Mesendoderm (in vitro differentiated cells): ENCODE data around the gene PRKX. TPM values are rescaled to one million over a fixed set of nuclear protein-coding genes. Genes with fewer than 3 reads are reported as not detected.

Source experiments
- DNase-seq: peaks from one replicate; pipeline ENCODE4 v3.0.0; 2013
- H2AK5ac ChIP-seq: 2 replicates; pipeline ENCODE4 v1.6.1; 2013; ENCODE audit warnings: low read length, inconsistent platforms
- H2BK120ac ChIP-seq: 2 replicates; pipeline ENCODE4 v1.6.1; 2013; ENCODE audit warnings: low read depth, mild to moderate bottlenecking, low read length, moderate library complexity, mixed read lengths
- H2BK15ac ChIP-seq: replicated peaks from 2 replicates; pipeline ENCODE4 v1.6.1; 2013; ENCODE audit warnings: low read depth, mild to moderate bottlenecking, moderate library complexity
- H2BK5ac ChIP-seq: 2 replicates; pipeline ENCODE4 v1.6.1; 2013; ENCODE audit warnings: low read length, inconsistent platforms
- H3K18ac ChIP-seq: 2 replicates; pipeline ENCODE4 v1.6.1; 2013; ENCODE audit warnings: mild to moderate bottlenecking, low read length, mixed read lengths
- H3K23ac ChIP-seq: one replicate; pipeline ENCODE4 v1.6.1; 2013; ENCODE audit warnings: low read length
- H3K27ac ChIP-seq: 2 replicates; pipeline ENCODE4 v1.5.1; 2013; ENCODE audit warnings: low read depth, mild to moderate bottlenecking, inconsistent platforms, low read length, moderate library complexity
- H3K27me3 ChIP-seq: 2 replicates; pipeline ENCODE4 v1.6.1; 2013; ENCODE audit warnings: low read length, control low read depth, mild to moderate bottlenecking, inconsistent platforms; ENCODE audit not compliant: insufficient read depth, poor library complexity
- H3K36me3 ChIP-seq: 2 replicates; pipeline ENCODE4 v1.6.1; 2013; ENCODE audit warnings: low read length, inconsistent platforms; ENCODE audit not compliant: control insufficient read depth, insufficient read depth
- H3K4ac ChIP-seq: one replicate; pipeline ENCODE4 v1.6.1; 2013; ENCODE audit warnings: low read depth, mild to moderate bottlenecking, low read length, moderate library complexity
- H3K4me1 ChIP-seq: 2 replicates; pipeline ENCODE4 v1.6.1; 2013; ENCODE audit warnings: low read depth, low read length, inconsistent platforms; ENCODE audit not compliant: control insufficient read depth
- H3K4me2 ChIP-seq: 2 replicates; pipeline ENCODE4 v1.6.1; 2013; ENCODE audit warnings: low read length
- H3K4me3 ChIP-seq: 2 replicates; pipeline ENCODE4 v1.5.1; 2013; ENCODE audit warnings: mild to moderate bottlenecking, low read length
- H3K56ac ChIP-seq: one replicate; pipeline ENCODE4 v1.6.1; 2013; ENCODE audit warnings: low read length
- H3K79me1 ChIP-seq: 2 replicates; pipeline ENCODE4 v1.6.1; 2013; ENCODE audit warnings: low read length, inconsistent platforms
- H3K79me2 ChIP-seq: 2 replicates; pipeline ENCODE4 v1.6.1; 2013; ENCODE audit warnings: mild to moderate bottlenecking, low read length; ENCODE audit not compliant: control insufficient read depth, insufficient read depth
- H3K9ac ChIP-seq: 2 replicates; pipeline ENCODE4 v1.6.1; 2013; ENCODE audit warnings: low read length, inconsistent platforms
- H4K5ac ChIP-seq: one replicate; pipeline ENCODE4 v1.6.1; 2013; ENCODE audit warnings: low read length
- H4K8ac ChIP-seq: one replicate; pipeline ENCODE4 v1.6.1; 2013; ENCODE audit warnings: low read depth, mild to moderate bottlenecking, control low read depth, low read length, moderate library complexity
- WGBS: extraction: QIAGEN DNeasy Blood & Tissue Kit; methylation state at CpG from one replicate; pipeline ENCODE4 v1.1.7; 2013; ENCODE audit warnings: low lambda C conversion rate, missing lambda C conversion rate; ENCODE audit not compliant: insufficient coverage; ENCODE audit errors: extremely low coverage; 5-methylcytosine and 5-hydroxymethylcytosine counted together
- polyA plus RNA-seq, 2 experiments: library from polyadenylated mRNA; stranded (reverse); fragments of 200-250 nt; gene quantifications; one replicate each; pipeline ENCODE4 v1.2.3, GENCODE V29; 2013

Gene PRKX
- polyA plus RNA-seq (2013, experiment 1 of 2): 42.5 TPM
- polyA plus RNA-seq (2013, experiment 2 of 2): 40.5 TPM

GRCh38 chrX:3713225-3713936 lies at the start of gene PRKX:
Gene PRKX, minus strand, starts transcription at chrX:3713649. Its CDS starts 396 bp downstream, at chrX:3713253.
- H3K56ac ChIP-seq: peak within 1 kb of the TSS; percentile 85
- H3K4me3 ChIP-seq: peak within 1 kb of the TSS; percentile 46
- peaks cover 25% of the 10 kb centered on the region for H3K79me2 ChIP-seq
- no peak within 1 kb of the TSS for H2BK15ac ChIP-seq
- peak within 1 kb of the TSS; percentile 39 for H4K8ac ChIP-seq
- H2BK120ac ChIP-seq: no peak within 1 kb of the TSS
- no peaks in the 10 kb centered on the region for H3K27me3 ChIP-seq
- no CpG with 5 or more reads among the region's 97 CpGs for WGBS
- no peak within 1 kb of the TSS for H4K5ac ChIP-seq
- H3K4me2 ChIP-seq: peak within 1 kb of the TSS; percentile 61
- peak; percentile 64 for DNase-seq
- H2AK5ac ChIP-seq: no peak within 1 kb of the TSS
- peak within 1 kb of the TSS; percentile 71 for H3K9ac ChIP-seq
- H2BK5ac ChIP-seq: no peak within 1 kb of the TSS
- H3K23ac ChIP-seq: no peak within 1 kb of the TSS
- no peaks in the 10 kb centered on the region for H3K4me1 ChIP-seq
- H3K4ac ChIP-seq: peak within 1 kb of the TSS; percentile 91
- no peak within 1 kb of the TSS for H3K27ac ChIP-seq
- no peaks in the 10 kb centered on the region for H3K79me1 ChIP-seq
- H3K18ac ChIP-seq: peak within 1 kb of the TSS; percentile 85
- H3K36me3 ChIP-seq: no peaks in the 10 kb centered on the region

- no peaks in the 10 kb centered on the region for H3K36me3 ChIP-seq
- H2BK5ac ChIP-seq: no peak overlapping the region
- no peaks in the 10 kb centered on the region for H3K27me3 ChIP-seq
- H2AK5ac ChIP-seq: no peak overlapping the region
- H3K9ac ChIP-seq: no peak overlapping the region
- no peak overlapping the region for H3K4ac ChIP-seq
- no peak for DNase-seq
- no peaks in the 10 kb centered on the region for H3K79me2 ChIP-seq
- no peak overlapping the region for H3K18ac ChIP-seq
- no peak overlapping the region for H2BK120ac ChIP-seq
- WGBS: no CpG with 5 or more reads among the region's 2 CpGs
- H2BK15ac ChIP-seq: no peak overlapping the region
- H3K4me3 ChIP-seq: no peak overlapping the region
- no peak overlapping the region for H3K56ac ChIP-seq
- H3K4me2 ChIP-seq: no peak overlapping the region
- H3K27ac ChIP-seq: no peak overlapping the region
- H3K79me1 ChIP-seq: no peaks in the 10 kb centered on the region
- H3K4me1 ChIP-seq: no peaks in the 10 kb centered on the region
- H3K23ac ChIP-seq: no peak overlapping the region
- no peak overlapping the region for H4K5ac ChIP-seq
- no peak overlapping the region for H4K8ac ChIP-seq
Observed at GRCh38 chrX:3763111-3763510, 49.7 kb upstream of the PRKX start.

GRCh38 chrX:3757510-3758025 lies 44.1 kb upstream of the PRKX start:
- no peaks in the 10 kb centered on the region for H3K79me1 ChIP-seq

GRCh38 chrX:3748052-3748559 lies 34.7 kb upstream of the PRKX start:
- no peak overlapping the region for H4K5ac ChIP-seq
- H3K4me2 ChIP-seq: no peak overlapping the region
- H3K27ac ChIP-seq: no peak overlapping the region
- no peaks in the 10 kb centered on the region for H3K36me3 ChIP-seq
- H3K4ac ChIP-seq: no peak overlapping the region
- no peak overlapping the region for H2AK5ac ChIP-seq
- H3K4me1 ChIP-seq: no peaks in the 10 kb centered on the region
- H2BK120ac ChIP-seq: no peak overlapping the region
- H3K79me2 ChIP-seq: no peaks in the 10 kb centered on the region
- no peak for DNase-seq
- WGBS: no CpG with 5 or more reads among the region's 3 CpGs
- H3K79me1 ChIP-seq: no peaks in the 10 kb centered on the region
- H3K18ac ChIP-seq: no peak overlapping the region
- no peak overlapping the region for H2BK15ac ChIP-seq
- H3K56ac ChIP-seq: no peak overlapping the region
- no peak overlapping the region for H3K23ac ChIP-seq
- no peak overlapping the region for H2BK5ac ChIP-seq
- H4K8ac ChIP-seq: no peak overlapping the region
- no peak overlapping the region for H3K9ac ChIP-seq
- H3K4me3 ChIP-seq: no peak overlapping the region
- H3K27me3 ChIP-seq: no peaks in the 10 kb centered on the region

More at GRCh38 chrX:3757510-3758025, 44.1 kb upstream of the PRKX start:
- no peak overlapping the region for H2BK5ac ChIP-seq
- no CpG with 5 or more reads among the region's 5 CpGs for WGBS
- H2AK5ac ChIP-seq: no peak overlapping the region
- H3K27me3 ChIP-seq: no peaks in the 10 kb centered on the region
- H3K79me2 ChIP-seq: no peaks in the 10 kb centered on the region
- no peak overlapping the region for H4K5ac ChIP-seq
- no peak overlapping the region for H3K18ac ChIP-seq
- no peaks in the 10 kb centered on the region for H3K4me1 ChIP-seq
- H4K8ac ChIP-seq: no peak overlapping the region
- no peak overlapping the region for H2BK15ac ChIP-seq
- H2BK120ac ChIP-seq: no peak overlapping the region
- H3K4me3 ChIP-seq: no peak overlapping the region
- H3K36me3 ChIP-seq: no peaks in the 10 kb centered on the region
- no peak for DNase-seq
- no peak overlapping the region for H3K56ac ChIP-seq
- no peak overlapping the region for H3K23ac ChIP-seq
- no peak overlapping the region for H3K4me2 ChIP-seq
- no peak overlapping the region for H3K4ac ChIP-seq
- no peak overlapping the region for H3K27ac ChIP-seq
- H3K9ac ChIP-seq: no peak overlapping the region

GRCh38 chrX:3743801-3744439 lies 30.5 kb upstream of the PRKX start:
- no peak overlapping the region for H3K23ac ChIP-seq
- H4K8ac ChIP-seq: no peak overlapping the region
- no peak overlapping the region for H3K18ac ChIP-seq
- H2BK120ac ChIP-seq: no peak overlapping the region
- no peak overlapping the region for H3K4me2 ChIP-seq
- no peak overlapping the region for H2BK15ac ChIP-seq
- H2AK5ac ChIP-seq: no peak overlapping the region
- no peak overlapping the region for H2BK5ac ChIP-seq
- no peaks in the 10 kb centered on the region for H3K4me1 ChIP-seq
- no peak overlapping the region for H3K56ac ChIP-seq
- no peak overlapping the region for H3K27ac ChIP-seq
- H4K5ac ChIP-seq: no peak overlapping the region
- H3K9ac ChIP-seq: no peak overlapping the region
- no peak overlapping the region for H3K4me3 ChIP-seq
- H3K4ac ChIP-seq: no peak overlapping the region
- H3K36me3 ChIP-seq: no peaks in the 10 kb centered on the region
- no peaks in the 10 kb centered on the region for H3K79me2 ChIP-seq
- no peak for DNase-seq
- H3K27me3 ChIP-seq: no peaks in the 10 kb centered on the region
- H3K79me1 ChIP-seq: no peaks in the 10 kb centered on the region
- WGBS: no CpG with 5 or more reads among the region's 8 CpGs
